22Rv1 (cell line): ENCODE results near the gene TMEM8B.

Experiments
- ZFX ChIP-seq: fragments of 450-650 bp; IDR thresholded peaks from 2 replicates; pipeline ENCODE4 v1.6.1; 2017; ENCODE audit warnings: antibody characterized with exemption, borderline replicate concordance
- TF ChIP-seq, protein P1 (sequence below): fragments of 450-650 bp; IDR thresholded peaks from 2 replicates; pipeline ENCODE4 v1.5.1; 2017; ENCODE audit warnings: mild to moderate bottlenecking

DNA sequence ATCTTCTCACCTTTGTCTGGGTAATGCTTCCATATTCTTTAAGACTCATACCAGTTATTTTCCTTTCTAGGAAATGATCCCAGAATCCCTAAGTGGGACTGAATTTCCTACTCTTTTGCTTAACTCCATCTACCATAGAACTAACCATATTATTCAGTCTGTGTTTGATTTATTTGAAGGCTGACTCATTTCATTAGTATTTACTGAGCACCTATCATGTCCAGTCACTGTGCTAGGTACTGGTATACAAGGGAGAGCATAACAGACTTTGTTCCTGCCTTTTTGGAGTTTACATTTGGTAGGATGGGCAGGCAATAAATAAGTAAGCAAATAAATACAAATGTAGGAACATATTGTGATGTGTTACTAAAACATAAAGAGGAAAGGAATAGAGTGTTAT is 33.3 kb upstream of the TMEM8B start:
- TF ChIP-seq, protein P1, sequence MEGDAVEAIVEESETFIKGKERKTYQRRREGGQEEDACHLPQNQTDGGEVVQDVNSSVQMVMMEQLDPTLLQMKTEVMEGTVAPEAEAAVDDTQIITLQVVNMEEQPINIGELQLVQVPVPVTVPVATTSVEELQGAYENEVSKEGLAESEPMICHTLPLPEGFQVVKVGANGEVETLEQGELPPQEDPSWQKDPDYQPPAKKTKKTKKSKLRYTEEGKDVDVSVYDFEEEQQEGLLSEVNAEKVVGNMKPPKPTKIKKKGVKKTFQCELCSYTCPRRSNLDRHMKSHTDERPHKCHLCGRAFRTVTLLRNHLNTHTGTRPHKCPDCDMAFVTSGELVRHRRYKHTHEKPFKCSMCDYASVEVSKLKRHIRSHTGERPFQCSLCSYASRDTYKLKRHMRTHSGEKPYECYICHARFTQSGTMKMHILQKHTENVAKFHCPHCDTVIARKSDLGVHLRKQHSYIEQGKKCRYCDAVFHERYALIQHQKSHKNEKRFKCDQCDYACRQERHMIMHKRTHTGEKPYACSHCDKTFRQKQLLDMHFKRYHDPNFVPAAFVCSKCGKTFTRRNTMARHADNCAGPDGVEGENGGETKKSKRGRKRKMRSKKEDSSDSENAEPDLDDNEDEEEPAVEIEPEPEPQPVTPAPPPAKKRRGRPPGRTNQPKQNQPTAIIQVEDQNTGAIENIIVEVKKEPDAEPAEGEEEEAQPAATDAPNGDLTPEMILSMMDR, result no peak
- no peak for TF ChIP-seq ZFX
